NCI-H524 treated with DMSO at 0.1 percent for 48 hours (cell line): Measurements from ENCODE around the gene NPIPA3.
"Not testable (repeated sequence)": the region's sequence is repeated elsewhere in the genome, so short reads cannot be mapped to it uniquely, and the experiment has no call there.

ENCODE experiments used
- DNase-seq: peaks from one replicate; lab custom pipeline; 2025; lab: John Stamatoyannopoulos, UW

NPIPA3 gene

DNA sequence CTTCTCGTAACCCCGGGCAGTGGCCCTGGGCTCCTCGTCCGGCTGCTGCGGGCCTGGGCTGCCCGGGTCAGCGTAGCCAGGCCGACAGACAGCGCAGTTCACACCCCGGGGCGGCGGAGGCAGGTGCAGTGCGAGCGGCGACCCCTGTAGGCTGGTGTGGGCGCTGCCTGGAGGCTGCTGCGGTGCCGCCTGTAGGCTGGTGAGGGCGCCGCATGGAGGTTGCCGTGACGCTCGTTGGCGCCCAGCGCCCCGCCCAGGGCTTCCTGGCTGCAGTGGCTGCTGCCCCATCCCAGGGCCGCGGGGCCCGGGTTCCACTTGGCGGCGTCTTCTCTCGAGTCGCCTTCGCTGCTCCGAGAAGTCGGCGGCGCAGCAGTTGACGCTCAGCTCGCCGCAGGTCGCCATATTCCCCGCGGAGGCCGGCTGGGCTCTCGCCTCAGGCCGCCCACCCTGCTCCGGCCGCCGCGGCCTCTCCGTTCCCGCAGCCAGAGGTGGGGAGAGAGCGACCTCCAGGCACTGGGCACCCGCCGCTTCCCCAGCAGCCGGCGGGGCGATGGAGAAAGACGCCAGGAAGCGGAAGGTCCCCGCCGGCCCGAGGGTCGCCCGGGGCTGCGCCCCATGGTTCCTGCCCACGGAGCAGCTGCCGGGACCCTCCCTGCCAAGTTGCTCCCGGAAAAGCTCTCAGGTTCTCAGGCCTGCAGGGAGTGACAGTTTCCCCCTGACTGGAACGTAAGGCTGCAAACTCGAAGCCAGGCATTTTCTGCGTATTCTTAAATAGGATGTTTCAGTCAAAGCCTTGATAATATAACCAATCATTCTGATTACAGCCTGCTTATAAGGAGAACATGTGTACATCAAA lies at the start of gene NPIPA3:
TSS of gene NPIPA3 (plus strand) at position 256 of the 856 bp plus-strand sequence. CDS start 5,533 bp downstream, outside the sequence.
- DNase-seq: not testable (repeated sequence)

DNA sequence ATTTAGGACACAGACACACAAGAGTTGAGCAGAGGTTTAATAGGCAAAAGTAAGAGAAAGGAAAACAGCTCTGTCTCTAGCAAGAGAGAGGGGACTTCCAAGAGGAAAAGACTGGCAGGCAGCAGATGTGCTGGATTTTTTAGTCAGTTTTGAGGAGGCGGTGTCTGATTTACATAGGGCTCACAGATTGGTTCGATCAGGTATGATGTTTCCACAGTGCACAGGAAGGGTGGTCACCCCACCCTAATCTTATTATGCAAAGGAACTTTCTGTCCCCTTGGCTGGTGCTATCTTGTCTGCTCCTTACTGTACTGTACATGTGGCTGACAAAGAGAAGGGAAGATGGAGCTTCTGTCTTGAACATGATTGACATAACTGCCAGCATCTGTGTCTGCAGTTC lies 45.1 kb upstream of the NPIPA3 start:
- no peak for DNase-seq

DNA sequence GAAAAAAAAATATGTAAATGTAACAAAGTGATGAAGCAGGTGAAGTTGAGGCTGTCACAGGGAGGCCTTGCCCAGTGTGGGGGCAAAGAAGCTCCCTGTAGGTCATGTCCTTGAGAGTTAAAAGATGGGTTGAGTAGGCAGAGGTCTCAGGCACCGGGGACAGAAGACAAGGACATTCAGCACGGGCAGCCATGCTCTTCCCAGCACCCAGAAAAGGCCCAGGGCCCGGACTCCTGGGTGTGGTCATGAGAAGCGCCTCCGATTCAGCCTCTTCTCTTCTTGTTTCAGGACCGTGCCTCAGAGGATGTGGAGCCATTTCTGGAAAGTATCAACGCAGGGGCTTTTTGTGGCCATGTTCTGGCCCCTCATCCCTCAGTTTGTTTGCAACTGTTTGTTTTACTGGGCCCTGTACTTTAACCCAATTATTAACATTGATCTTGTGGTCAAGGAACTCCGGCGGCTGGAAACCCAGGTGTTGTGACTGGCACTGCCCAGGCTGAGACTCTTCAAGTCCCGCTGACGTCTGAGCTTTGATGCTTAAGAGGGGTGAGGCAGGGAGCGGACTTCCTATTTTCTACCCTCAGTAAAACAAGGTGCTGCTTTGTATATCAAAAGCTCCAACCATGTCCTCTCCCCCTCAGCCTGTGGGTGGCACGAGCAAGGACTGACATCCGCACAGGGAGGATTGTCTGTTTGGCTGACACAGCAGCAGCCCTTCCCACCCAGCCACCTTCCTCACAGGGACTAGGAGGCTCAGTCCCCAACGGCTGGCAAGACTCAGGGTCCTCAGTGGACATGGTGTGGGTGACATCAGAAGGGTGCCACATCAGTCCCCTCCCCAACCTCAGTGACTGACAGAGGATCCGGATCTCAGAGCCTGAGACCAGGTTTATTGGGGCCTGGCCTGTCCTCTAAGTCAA lies 35.6 kb upstream of the NPIPA3 start:
- DNase-seq: no peak

DNA sequence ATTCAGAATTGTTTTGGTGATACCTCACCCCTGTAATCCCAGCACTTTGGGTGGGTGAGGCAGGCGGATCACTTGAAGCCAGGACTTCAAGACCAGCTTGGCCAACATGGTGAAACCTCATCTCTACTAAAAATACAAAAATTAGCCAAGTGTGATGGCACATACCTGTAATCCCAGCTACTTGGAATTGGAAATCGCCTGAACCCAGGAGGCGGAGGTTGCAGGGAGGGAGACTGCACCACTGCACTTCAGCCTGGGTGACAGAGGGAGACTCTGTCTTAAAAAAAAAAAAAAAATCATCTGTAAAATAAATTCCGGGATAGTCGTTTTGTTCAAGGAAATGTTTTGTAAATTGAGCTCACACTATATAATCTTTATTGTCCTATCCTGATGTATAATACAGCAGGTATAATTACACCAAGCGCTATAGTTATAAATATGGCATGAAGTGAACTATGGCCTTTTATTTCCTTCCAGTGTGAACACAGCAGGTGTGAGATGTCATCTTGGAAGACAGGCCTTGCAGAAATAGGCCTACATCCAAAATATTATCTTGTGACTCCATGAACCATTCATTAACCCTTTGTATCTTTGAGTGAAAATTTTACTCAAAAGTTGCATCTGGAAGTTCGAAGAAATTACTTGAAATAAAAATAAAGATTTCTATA lies 34.5 kb upstream of the NPIPA3 start:
- DNase-seq: no peak

DNA sequence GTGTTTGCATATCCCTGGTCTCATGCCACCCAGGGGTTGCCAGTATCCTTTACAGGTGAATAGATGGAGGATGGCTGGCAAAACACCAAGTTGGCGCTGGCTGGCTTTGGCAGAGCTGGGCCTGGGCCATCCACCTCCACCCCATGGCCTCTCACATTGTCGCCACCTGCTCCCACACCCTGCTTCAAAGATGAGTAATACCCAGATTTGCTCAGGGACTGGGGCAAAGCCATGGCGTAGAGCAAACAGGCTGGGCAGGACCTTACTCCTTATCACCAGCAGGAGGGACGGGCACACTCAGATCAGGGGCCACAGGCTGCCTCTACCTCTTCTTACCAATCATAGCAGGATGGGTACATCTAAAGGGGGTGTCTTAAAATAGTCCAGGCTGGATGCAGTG lies 33.4 kb upstream of the NPIPA3 start:
- no peak for DNase-seq

DNA sequence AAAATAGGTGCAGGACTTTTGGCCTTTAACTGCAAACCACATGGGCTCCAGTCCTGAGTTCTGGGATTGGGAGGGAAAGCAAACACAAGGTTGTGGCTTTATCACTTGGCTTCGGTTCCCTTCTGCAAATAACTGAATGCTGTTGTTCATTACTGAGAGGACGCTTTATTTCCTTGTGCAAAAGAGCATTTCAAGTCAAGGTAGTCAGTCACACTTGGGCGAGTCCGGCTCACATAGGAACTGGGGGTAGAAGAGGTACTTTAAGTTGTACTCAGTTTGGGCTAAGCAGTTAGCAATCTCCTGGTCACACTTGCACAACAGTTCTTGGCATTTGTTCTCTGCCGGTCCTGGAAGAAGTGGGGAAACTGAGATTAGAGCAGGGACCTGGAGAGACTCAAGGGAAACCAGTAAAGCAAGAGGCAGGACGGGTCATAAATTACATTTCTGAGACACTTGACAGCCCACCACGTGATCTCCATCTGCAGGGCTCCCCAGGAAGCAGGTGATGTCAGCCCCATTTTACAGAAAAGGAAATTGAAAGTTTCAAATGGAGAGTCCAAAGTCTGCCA lies 30.7 kb upstream of the NPIPA3 start:
- DNase-seq: no peak

DNA sequence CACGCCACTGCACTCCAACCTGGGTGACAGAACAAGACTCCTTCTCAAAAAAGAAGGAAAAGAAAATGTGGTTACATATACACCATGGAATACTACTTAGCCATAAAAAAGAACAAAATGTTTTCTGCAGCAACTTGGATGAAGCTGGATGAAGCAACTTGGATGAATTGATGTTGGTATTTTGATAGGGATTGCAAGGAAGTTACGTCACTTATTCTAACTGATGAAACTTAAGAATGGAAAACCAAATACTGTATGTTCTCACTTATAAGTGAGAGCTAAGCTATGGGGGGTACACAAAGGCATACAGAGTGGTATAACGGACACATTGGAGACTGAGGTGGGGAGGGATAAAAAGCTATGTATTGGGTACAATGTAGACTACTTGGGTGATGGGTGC lies 26.6 kb upstream of the NPIPA3 start:
- no peak for DNase-seq

DNA sequence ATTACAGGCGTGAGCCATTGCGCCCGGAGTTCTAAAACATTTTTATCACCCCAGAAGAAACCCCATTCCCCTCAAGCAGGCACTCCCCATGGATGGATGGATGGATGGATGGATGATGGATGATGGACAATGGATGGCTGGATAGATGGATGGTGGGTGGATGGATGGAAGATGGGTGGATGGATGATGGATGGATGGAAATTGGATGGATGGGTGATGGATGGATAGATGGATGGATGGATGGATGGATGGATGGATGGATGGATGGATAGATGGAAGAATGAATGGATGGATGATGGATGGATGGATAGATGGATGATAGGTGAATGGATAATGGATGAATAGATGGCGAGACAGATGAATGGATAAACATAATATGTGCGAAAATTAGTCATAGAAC lies 25.6 kb upstream of the NPIPA3 start:
- DNase-seq: no peak

DNA sequence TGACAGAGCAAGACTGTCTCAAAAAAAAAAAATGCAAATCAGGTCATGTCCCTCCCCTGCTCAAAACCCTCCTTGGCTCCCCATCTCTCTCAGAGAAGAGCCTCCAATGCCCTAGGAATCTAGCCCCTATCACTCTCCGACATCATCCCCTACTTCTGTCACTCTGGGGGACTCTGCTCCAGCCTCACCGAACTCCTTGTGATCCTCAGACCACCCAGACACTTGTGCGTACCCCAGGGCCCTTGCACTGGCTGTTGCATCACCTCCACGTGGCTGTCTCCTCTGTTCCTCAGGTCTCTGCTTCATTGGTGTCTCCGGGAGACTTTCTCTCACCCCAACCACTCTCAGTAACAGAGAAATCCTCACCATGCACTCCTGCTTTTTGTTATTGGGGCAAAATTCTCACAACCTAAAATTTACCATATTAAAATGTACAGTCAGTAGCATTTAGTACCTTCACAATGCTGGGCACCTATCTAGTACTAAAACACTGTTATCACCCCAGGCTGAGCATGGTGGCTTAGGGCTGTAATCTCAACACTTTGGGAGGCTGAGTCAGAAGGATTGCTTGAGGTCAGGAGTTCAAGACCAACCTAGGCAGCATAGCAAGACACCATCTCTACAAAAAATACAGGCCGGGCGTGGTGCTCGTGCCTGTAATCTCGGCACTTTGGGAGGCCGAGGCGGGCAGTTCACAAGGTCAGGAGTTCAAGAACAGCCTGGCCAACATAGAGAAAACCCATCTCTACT lies 24.3 kb upstream of the NPIPA3 start:
- DNase-seq: no peak

DNA sequence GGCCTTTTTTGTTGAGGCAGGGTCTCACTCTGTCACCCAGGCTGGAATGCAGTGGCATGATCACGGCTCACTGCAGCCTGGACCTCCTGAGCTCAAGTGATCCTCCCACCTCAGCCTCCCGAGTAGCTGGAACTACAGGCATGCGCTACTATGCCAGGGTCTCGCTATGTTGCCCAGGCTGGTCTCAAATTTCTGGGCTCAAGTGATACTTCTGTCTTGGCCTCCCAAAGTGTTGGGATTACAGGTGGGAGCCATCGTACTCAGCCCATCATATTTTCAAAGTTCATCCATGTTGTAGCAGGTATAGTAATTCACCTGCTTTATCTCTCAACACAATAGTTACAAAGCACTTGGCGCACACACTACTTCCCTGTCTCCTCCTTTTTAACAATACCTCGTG lies 22.8 kb upstream of the NPIPA3 start:
- DNase-seq: not testable (repeated sequence)

DNA sequence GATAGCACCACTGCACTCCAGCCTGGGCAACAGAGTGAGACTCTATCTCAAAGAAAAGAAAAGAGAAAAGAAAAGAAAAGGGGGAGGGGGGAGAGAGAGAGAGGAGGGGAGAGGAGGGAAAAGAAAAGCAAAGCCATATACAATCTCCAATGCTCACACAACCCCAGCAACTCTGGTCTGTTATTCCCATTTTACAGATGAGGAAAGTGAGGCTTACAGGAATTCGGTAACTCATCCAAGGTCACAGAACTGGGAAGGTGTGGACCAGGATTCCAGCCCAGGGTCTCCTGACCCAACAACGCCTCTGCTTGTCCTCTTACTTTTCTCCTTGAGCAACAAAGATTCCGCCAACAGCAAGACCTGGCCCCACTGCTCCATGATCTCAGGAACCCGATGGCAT lies 22.1 kb upstream of the NPIPA3 start:
- no peak for DNase-seq

DNA sequence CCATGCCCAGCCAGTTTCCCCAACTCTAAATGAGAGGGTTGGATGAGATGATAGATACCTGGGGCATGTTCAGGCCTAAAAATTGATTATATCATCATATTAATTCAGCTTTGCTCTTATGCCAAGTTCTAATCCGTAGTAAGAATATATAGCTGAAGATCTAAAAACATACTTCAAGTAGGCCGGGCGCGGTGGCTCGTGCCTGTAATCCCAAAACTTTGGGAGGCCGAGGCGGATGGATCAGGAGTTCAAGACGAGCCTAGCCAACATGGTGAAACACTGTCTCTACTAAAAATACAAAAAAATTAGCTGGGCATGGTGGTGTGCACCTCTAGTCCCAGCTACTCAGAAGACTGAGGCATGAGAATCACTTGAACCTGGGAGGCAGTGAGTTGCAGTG lies 21.1 kb upstream of the NPIPA3 start:
- DNase-seq: no peak

DNA sequence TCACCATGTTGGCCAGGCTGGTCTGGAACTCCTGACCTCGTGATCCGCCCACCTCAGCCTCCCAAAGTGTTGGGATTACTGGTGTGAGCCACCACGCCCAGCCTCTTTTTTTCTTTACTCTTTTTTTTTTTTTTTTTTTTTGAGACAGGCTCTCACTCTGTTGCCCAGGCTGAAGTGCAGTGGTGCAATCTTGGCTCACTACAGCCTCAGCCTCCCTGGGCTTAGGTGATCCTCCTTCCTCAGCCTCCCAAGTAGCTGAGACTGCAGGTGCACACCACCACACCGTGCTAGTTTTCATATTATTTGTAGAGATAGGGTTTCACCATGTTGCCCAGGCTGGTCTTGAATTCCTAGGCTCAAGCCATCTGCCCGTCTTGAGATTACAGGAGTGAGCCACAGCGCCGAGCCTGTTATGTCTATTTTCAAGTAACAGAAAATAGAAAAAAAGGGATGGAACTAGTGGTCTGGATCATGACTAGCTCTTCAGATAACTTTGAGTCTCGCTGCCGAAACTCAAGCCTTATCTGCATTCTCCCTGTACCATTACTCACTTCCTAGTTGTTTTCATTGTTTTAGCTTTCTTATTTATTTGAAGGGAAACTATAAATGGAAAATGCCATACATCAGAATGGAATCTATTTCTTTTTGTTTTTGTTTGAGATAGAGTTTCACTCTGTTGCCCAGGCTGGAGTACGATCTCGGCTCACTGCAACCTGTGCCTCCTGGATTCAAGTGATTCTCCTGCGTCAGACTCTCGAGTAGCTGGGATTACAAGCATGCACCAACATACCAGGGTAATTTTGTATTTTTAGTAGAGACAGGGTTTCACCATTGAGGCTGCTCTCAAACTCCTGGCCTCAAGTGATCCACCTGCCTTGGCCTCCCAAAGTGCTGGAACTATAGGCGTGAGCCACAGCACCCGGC lies 17.1 kb upstream of the NPIPA3 start:
- not testable (repeated sequence) for DNase-seq

DNA sequence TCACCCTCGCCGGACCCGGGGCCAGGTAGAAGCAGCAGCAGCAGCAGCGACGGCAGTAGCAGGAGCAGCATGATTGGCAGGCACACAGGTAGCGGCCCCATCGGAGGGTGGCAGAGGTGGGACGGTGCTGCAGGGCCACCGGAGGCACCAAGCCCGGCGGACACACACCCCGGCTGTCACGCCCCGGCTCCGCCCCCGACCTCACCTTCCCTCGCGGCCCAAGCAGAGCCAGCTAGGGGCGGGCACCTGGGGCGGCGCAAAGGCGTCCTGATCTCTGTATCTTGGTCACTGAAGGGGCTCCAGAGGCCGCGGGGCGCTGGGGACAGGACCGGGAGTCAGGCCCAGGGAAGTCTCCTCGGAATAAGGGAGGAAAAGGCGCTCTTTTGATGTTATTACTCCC lies 9.1 kb upstream of the NPIPA3 start, which contains the start of gene PLA2G10:
TSS of gene PLA2G10 (minus strand) at position 180 of the 400 bp plus-strand sequence. CDS start at position 101, 79 bp downstream.
- not testable (repeated sequence) for DNase-seq

DNA sequence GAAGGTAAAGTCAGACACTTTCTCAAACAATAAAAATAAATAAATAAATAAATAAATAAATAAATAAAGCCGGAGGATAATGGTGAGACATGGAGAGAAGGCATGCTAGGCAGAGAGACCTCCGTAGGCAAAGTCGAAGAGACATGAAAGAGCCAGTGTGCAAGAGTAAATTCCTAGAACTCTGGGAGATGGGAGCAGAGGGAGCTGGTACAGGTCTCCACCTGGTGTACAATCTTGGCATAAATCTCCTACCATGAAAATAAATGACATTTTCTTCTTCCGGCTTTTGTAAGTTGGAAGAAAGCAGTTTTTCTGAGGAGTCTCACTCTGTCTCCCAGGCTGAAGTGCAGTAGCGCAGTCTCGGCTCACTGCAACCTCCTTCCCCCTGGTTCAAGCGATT lies 1.4 kb upstream of the NPIPA3 start:
- not testable (repeated sequence) for DNase-seq

DNA sequence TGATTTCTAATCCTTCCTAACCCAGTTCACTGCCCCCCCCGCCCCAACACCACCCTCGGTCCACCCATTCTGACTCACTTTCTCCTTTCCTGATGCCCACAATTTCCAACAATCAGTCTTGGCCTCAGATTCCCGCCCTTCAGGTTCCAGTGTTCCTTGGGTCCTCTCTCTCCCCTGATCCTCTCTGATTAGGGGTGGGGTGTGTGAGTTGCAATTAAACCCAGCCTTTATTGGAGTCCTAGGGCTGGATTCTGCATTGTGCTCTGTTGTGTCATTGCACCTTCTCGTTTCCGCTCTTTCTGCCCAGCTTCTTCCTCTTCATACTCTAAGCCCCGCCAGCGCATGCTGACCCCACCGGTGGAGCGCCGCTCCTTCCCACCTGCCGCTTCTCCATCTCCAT lies 539 bp upstream of the NPIPA3 start:
- not testable (repeated sequence) for DNase-seq

DNA sequence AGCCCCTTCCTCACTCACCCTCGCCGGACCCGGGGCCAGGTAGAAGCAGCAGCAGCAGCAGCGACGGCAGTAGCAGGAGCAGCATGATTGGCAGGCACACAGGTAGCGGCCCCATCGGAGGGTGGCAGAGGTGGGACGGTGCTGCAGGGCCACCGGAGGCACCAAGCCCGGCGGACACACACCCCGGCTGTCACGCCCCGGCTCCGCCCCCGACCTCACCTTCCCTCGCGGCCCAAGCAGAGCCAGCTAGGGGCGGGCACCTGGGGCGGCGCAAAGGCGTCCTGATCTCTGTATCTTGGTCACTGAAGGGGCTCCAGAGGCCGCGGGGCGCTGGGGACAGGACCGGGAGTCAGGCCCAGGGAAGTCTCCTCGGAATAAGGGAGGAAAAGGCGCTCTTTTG lies 30.0 kb downstream of the NPIPA3 start:
- DNase-seq: not testable (repeated sequence)

DNA sequence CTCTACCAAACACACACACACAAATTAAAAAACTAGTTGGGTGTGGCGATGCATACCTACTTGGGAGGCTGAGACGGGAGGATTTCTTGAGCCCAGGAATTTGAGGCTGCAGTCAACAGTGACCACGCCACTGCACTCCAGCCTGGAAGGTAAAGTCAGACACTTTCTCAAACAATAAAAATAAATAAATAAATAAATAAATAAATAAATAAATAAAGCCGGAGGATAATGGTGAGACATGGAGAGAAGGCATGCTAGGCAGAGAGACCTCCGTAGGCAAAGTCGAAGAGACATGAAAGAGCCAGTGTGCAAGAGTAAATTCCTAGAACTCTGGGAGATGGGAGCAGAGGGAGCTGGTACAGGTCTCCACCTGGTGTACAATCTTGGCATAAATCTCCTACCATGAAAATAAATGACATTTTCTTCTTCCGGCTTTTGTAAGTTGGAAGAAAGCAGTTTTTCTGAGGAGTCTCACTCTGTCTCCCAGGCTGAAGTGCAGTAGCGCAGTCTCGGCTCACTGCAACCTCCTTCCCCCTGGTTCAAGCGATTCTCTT lies 37.7 kb downstream of the NPIPA3 start:
- not testable (repeated sequence) for DNase-seq

DNA sequence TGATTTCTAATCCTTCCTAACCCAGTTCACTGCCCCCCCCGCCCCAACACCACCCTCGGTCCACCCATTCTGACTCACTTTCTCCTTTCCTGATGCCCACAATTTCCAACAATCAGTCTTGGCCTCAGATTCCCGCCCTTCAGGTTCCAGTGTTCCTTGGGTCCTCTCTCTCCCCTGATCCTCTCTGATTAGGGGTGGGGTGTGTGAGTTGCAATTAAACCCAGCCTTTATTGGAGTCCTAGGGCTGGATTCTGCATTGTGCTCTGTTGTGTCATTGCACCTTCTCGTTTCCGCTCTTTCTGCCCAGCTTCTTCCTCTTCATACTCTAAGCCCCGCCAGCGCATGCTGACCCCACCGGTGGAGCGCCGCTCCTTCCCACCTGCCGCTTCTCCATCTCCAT lies 38.6 kb downstream of the NPIPA3 start:
- not testable (repeated sequence) for DNase-seq
